ENCODE results near the gene ATF6.

The ATF6 gene

DNA sequence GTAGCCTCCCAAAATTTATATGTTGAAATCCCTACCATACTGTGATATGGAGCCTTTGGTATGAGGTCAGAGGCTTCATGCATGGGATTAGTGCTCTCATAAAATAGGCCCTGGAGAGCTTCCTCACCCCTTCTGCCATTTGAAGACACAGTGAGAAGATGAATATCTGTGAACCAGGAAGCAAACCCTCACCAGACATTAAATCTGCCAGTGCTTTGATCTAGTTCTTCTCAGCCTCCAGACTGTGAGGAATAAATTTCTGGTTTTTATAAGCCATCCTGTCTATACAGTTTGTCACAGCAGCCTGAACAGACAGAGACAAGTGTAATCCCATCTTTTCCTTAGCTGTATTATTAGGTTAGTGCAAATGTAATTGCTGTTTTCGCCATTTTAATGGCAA lies 169.1 kb downstream of the ATF6 start:
- no peak for DNase-seq (ENCODE audit: low read depth in 1 of 2, low spot score in 1 of 2)

DNA sequence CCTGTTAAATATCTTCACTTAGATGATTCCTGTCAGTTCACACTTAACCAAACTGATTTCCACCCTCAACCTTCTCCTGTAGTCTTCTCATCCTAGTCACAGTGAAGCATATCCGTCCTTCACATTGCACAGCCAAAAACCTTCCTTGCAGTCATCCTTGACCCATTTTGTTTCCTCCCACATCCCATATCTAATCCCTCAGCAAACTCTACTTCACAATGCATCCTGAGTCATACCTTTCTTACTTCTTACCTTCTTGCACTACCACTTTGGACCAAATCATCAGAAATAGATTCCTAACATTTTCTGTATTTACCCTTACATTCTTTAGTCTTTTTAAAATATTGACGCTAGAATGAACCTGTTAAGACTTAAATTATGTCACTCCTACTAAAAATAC lies 170.7 kb downstream of the ATF6 start:
- DNase-seq (ENCODE audit: low read depth in 1 of 2, low spot score in 1 of 2) = no peak

DNA sequence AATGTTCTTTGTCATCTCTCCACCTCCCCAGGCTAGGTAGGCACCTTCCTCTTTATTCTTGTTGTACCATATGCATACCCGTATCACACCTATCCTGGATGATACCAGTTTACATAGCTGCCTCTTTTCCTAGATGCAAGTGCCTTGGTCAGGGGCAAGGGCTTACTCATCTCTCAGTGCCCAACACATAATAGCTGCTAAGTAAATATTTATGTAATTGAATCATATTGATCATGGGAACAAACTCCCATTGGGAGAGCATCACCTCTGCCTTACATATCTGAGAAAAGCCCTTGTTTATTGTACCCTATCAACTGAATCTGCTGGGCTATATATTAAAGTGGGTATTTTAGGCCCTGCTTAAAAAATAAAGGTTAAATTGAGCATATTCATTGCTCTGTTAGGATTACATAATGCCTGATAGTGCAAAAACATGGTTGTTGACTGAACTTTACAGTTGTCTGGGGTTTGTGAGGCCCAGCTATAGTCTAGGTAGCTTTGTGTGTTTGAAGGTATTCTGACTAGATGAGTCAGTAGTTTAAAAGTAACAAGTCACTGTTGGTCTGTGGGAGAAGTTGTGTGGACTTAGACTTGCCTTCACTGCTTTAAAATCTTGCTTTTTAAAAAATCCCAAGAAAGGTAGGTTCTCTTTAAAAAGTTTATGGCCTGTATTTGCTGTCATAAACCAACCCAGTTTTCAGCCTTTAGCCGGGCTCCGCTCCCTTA lies 174.9 kb downstream of the ATF6 start:
- DNase-seq (ENCODE audit: low read depth in 1 of 2, low spot score in 1 of 2) = no peak

- DNase-seq (ENCODE audit: low read depth in 1 of 2, low spot score in 1 of 2) = no peak
These were observed 175.8 kb downstream of the ATF6 start for GRCh38 chr1:161941726-161942436.

DNA sequence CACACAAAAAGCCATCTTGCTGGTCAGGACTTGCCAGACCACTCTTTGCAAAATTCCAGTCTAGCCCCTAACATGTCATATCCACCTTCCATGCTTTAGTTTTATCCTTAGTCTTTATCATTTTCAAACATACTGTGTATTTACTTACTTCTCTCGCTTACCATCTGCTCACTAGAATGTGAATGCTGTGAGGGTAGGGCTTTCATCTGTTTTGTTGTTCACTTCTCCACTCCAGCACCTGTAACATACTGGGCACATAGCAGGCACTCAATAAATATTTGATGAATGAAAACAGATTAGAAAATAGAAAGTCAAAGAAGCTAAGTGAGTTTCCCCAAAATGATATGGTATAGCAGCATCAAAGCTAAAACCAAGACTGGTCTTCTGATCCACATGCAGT lies 177.6 kb downstream of the ATF6 start:
- no peak for DNase-seq (ENCODE audit: low read depth in 1 of 2, low spot score in 1 of 2)

DNA sequence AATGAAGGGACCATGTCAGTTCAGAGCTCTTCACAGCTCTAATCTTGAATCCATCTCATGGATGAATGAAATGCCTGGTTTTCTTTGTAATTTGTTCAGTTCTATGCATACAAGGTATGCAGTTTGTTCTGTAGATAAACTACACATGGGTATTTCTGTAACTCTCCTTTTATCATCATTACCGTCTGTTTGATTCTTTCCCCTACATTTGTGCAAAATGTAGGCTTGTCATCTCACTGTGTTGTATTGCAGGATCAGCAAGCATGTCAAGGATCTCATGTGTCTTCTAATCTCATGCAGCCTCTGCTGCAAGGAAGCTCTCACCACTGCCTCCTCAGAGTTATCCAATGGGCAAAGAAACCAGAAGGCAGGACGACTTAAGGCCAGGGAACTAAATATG lies 178.3 kb downstream of the ATF6 start:
- no peak for DNase-seq (ENCODE audit: low read depth in 1 of 2, low spot score in 1 of 2)

GRCh38 chr1:161945306-161946060 lies 179.4 kb downstream of the ATF6 start:
- no peak for DNase-seq (ENCODE audit: low read depth in 1 of 2, low spot score in 1 of 2)

DNA sequence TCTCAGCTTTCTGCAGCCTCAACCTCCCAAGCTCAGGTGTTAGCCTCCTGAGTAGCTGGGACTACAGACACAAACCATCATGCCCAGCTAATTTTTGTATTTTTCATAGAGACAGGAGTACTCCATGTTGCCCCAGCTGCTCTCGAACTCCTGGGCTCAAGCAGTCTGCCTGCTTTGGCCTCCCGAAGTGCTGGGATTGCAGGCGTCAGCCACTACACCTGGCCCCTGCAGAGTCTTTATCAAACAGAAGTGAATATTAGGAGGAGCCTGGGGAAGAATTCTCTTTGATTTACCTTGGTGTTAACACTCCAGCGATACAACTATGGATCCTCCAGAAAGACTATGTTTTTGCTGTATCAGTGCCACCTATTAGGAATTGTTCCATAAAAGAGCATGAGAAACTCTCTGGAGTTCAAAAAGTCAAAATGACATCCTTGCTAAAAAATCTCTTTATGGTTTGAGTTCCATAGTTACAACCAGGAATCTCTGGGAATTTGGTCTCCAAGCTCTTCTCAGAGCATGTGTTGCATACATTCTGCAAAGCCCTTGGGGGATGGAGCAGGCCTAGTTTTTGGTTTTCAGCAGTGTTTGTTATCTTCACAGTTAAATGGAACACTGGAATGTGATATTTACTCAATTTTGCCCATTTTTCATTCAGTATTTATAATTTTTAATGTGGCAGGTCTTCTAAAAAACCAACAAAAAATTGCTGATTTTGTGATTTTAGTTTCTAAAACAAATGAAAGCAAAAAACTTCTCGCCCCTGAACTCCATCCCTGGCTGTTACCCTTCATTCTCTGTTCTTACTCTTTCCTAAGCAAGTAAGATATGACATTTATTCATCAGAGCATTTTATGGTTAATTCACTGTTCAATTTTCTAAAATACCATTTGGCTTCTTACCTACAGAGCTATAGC lies 180.2 kb downstream of the ATF6 start:
- DNase-seq (ENCODE audit: low read depth in 1 of 2, low spot score in 1 of 2) = no peak

GRCh38 chr1:161948435-161948834 lies 182.3 kb downstream of the ATF6 start:
- DNase-seq (ENCODE audit: low read depth in 1 of 2, low spot score in 1 of 2) = no peak

DNA sequence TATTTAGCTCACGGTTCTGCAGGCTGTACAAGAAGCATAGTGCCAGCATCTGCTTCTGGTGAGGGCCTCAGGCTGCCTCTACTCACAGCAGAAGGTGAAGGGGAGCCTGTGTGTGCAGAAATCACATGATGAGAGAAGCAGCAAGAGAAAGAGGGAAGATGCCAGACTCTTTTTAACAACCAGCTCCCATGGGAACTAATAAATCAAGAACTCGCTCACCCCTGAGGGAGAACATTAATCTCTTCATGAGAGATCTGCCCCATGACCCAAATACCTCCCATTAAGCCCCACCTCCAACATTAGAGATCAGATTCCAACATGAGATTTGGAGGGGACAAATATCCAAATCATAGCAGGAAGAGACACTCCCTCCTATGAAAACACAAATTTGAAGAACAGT lies 183.4 kb downstream of the ATF6 start:
- DNase-seq (ENCODE audit: low read depth in 1 of 2, low spot score in 1 of 2) = no peak

DNA sequence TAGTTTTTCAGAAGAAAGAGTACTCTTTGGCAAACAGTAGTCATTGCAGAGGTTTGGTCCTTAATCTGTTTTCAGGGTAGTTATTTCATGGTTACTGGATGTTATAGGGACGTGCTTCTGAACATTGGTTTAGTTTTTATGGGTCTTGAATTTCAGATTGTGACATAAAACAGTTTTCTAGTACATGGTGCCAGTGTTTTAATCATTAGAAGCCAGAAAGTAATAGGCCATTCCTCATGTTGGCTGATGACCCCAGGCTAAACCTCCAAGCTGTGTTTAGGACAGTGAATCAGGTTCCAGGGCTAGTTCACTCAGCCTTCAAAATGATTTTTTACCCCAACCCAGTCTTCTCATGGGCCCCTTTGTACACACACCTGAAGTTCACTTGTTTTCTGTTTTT lies 184.3 kb downstream of the ATF6 start:
- DNase-seq (ENCODE audit: low read depth in 1 of 2, low spot score in 1 of 2) = no peak

- no peak for DNase-seq (ENCODE audit: low read depth in 1 of 2, low spot score in 1 of 2)
These were observed 185.5 kb downstream of the ATF6 start for GRCh38 chr1:161951646-161952045.

DNA sequence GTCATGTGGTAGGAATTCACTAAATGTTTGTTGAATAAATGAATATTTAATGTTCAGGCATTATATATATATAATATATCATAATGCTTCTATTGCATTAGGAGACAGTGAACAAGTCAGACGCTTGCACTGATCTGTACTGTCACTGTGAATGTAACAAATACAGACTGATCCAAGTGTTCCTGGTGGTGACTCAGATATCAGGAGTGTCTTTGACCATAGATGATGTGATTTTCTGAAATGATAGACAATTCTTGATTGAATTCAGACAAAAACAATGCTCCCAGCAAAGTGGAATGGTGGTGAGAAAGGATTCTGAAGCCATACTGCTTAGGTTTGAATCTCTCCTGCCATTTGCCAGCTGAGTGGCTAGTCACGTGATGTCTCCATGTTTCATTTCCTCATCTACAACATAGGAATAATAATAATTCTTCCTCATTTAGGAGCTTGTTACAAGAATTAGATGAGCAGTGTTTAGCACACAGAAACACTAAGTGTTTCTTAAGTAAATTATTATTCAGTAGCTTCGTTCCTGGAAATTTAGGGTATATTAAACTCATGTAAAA lies 186.6 kb downstream of the ATF6 start:
- DNase-seq (ENCODE audit: low read depth in 1 of 2, low spot score in 1 of 2) = no peak

- no peak for DNase-seq (ENCODE audit: low read depth in 1 of 2, low spot score in 1 of 2)
These were observed 187.3 kb downstream of the ATF6 start for GRCh38 chr1:161953256-161953920.

- no peak for DNase-seq (ENCODE audit: low read depth in 1 of 2, low spot score in 1 of 2)
These were observed 187.9 kb downstream of the ATF6 start for GRCh38 chr1:161954050-161954449.

DNA sequence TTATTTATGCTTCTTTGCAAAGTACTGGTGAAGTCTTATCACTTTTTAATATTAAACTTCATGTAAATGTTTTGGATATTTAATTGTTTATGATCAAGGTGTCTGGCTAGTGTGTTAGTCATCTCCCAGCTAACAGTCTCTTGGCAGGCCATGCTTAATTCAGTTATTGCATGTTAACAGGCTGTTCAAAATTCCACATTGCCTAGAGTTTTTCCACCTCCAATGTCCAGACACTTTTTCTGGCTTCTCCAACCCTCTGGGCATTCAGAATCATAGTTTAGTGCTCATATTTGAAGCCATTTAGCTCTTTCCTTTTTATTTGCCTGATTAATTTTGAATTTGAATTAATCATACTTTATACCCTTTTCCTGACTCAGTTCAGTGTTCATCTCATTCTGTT lies 188.3 kb downstream of the ATF6 start:
- DNase-seq (ENCODE audit: low read depth in 1 of 2, low spot score in 1 of 2) = no peak

- DNase-seq (ENCODE audit: low read depth in 1 of 2, low spot score in 1 of 2) = no peak
These were observed 189.5 kb downstream of the ATF6 start for GRCh38 chr1:161955606-161956005.

DNA sequence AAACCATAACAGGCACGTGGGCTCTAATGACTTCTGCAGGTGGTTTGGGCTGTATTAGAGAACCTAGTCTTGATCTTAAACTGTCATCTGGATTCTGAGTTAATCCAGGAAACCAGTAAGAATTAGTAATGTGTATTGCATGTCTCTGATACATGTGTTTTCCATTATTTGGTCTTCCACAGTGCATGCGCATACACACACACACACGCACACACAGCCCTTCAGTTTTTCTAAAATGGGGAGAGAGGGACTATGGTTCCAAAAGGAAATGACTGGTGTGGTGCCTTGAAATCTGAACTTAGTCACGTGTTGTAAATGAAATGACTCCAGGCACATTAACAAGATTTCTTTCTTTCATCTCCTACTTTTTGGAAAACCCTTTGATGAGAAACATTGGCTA lies 190.0 kb downstream of the ATF6 start:
- DNase-seq (ENCODE audit: low read depth in 1 of 2, low spot score in 1 of 2) = no peak

GRCh38 chr1:161956930-161957329 lies 190.8 kb downstream of the ATF6 start:
- DNase-seq (ENCODE audit: low read depth in 1 of 2, low spot score in 1 of 2) = no peak

DNA sequence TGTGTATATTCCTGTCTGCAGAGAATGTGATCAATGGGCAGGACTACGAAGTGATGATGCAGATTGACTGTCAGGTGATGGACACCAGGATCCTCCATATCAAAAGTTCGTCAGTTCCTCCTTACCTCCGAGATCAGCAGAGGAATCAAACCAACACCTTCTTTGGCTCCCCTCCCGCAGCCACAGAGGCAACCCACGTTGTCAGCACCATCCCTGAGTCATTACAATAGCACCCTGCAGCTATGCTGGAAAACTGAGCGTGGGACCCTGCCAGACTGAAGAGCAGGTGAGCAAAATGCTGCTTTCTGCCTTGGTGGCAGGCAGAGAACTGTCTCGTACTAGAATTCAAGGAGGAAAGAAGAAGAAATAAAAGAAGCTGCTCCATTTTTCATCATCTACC lies 192.3 kb downstream of the ATF6 start:
- no peak for DNase-seq (ENCODE audit: low read depth in 1 of 2, low spot score in 1 of 2)
